ENCODE data around the gene TNXB.
"Not testable (repeated sequence)": the region's sequence is repeated elsewhere in the genome, so short reads cannot be mapped to it uniquely, and the experiment has no call there.

The TNXB gene

GRCh38 chr6:32039321-32040274 lies 69.5 kb downstream of the TNXB start:
- not testable (repeated sequence) for DNase-seq (ENCODE audit: low read depth)

GRCh38 chr6:32038878-32039277 lies 70.3 kb downstream of the TNXB start:
- DNase-seq (ENCODE audit: low read depth), result not testable (repeated sequence)

DNA sequence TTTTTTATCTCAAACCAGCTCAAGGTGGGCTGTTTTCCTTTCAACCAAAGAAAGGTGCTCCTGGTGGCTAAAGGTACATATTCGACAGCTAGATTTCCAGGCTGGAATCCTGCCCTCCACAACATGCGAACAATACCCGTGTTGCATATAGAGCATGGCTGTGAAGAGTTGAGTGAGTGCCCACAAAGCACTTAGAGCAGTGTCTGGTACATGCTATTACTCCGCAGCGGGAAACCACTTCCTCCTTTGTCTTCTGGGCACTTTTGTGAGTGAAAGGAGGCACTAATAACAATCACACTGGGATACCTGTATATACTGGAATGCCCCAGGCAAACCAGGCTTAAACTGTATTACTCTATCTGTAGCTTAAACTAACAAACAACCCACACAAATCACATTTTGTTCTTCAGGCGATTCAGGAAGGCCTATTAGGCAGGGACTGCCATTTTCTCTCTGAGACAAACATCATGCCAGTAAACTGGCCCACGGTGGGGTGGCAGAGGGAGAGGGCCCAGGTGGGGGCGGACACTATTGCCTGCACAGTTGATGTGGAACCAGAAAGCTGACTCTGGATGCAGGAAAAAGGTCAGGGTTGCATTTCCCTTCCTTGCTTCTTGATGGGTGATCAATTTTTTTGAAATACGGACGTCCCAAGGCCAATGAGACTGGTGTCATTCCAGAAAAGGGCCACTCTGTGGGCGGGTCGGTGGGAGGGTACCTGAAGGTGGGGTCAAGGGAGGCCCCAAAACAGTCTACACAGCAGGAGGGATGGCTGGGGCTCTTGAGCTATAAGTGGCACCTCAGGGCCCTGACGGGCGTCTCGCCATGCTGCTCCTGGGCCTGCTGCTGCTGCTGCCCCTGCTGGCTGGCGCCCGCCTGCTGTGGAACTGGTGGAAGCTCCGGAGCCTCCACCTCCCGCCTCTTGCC lies 71.3 kb downstream of the TNXB start, which contains the start of gene CYP21A2:
Gene CYP21A2 (plus strand): TSS at position 818 of the 927 bp plus-strand sequence. CDS start 8 bp downstream, at position 826.
- DNase-seq (ENCODE audit: low read depth), result not testable (repeated sequence)

DNA sequence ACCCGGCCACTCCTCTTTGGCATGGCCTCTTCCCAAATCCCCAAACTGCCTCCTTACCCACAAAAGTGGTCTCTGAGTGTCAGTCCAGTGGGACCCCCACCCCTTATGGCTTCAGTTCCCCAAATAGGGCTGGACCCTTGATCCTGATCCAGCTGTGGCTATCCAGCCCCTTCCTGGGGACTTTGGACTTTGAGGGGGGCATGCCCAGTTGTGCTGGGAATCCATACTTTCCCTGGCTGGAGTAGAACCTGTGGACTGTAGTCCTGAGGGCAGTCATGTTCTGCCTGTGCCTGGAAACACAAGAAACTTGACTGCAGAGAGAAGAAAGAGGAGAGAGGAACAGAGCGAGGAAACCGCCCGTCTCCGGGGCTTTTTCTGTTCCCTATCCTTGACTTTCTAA lies 72.0 kb downstream of the TNXB start:
- DNase-seq (ENCODE audit: low read depth), result not testable (repeated sequence)

GRCh38 chr6:32035283-32036013 lies 73.7 kb downstream of the TNXB start:
- not testable (repeated sequence) for DNase-seq (ENCODE audit: low read depth)

GRCh38 chr6:32029553-32029952 lies 79.6 kb downstream of the TNXB start:
- not testable (repeated sequence) for DNase-seq (ENCODE audit: low read depth)

GRCh38 chr6:32028631-32029030 lies 80.5 kb downstream of the TNXB start:
- not testable (repeated sequence) for DNase-seq (ENCODE audit: low read depth)

DNA sequence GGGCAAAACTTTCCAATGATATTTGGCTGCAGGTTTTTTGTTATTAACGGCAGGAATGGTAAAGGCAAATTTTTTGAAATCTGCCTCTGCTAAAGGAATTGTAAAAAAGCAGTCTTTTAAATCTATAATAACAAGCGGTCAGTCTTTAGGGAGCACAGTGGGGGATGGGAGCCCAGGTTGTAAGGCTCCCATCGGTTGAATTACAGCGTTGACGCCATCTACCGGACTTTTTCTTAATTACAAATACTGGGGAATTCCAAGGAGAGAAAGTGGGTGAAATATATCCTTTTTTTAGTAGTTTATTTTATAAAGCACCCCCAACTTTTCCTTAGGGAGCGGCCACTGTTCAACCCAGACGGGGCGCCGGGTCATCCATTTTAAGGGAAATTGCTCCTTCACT lies 87.0 kb downstream of the TNXB start:
- DNase-seq (ENCODE audit: low read depth), result not testable (repeated sequence)

DNA sequence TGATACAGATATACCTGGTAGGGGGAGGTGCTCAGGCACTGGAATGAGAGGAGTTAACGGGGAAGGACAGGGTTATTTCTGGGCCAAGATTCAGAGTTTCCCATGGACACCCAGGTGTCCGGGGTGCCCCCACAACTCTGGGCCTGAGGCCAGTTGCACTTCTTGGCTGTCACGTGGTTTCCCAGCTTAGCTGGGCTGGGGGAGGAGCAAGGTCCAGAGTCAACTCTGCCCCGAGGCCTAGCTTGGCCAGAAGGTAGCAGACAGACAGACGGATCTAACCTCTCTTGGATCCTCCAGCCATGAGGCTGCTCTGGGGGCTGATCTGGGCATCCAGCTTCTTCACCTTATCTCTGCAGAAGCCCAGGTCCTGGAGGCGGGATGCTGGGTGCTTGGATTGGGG lies 94.6 kb downstream of the TNXB start, which contains the start of gene C4B:
Gene C4B (plus strand): TSS at position 249 of the 400 bp plus-strand sequence. CDS start 51 bp downstream, at position 300.
- DNase-seq (ENCODE audit: low read depth), result not testable (repeated sequence)

- not testable (repeated sequence) for DNase-seq (ENCODE audit: low read depth)
These were observed 95.4 kb downstream of the TNXB start for GRCh38 chr6:32013738-32014137.

DNA sequence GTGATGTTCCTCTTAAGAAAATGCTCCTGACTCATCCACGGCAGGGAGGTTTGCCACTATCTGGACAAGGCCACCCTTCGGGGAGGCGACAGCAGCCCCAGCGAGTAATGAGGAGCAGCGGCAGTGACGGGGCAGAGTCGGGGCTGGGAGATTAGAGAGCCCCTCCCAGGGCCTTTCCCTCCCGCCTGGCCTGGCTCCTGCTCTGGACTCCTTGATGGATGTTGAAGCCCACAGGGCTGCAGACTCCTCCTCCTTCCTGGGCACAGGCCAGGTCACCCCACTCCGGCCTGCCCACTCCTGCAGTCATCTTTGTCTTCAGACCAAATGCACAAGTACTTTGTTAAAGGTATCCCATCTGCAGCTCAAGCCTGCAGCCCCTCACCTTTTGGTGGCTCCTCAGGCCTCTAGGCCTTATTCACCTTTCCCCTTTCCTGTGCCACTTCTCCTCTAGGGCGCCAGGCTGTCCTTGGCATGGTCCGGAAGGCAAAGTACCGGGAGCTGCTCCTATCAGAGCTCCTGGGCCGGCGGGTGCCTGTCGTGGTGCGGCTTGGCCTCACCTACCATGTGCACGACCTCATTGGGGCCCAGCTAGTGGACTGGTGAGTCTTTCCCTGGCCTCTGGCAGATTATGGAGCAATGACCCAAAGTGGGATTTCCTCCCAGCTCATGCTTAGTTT lies 96.1 kb downstream of the TNXB start:
- not testable (repeated sequence) for DNase-seq (ENCODE audit: low read depth)

- not testable (repeated sequence) for DNase-seq (ENCODE audit: low read depth)
These were observed 98.1 kb downstream of the TNXB start for GRCh38 chr6:32010856-32011530.

- not testable (repeated sequence) for DNase-seq (ENCODE audit: low read depth)
These were observed 99.6 kb downstream of the TNXB start for GRCh38 chr6:32009537-32009936.

DNA sequence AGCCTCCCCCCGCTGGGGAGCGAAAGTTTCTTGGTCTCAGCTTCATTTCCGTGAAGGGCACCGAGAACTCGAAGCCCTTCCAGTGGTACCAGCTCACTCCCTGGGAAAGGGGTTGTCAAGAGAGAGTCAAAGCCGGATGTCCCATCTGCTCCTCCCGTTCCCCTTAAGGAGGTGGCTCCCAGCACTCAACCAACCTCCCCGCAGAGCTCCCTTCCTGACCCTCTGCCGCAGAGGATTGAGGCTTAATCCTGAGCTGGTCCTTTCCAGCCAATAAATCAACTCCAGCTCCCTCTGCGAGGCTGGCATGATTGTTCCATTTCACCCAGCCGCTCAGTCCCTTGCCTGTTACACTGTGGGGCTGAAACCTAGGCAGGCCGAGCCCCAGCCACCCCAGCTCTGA lies 100.5 kb downstream of the TNXB start:
- DNase-seq (ENCODE audit: low read depth), result not testable (repeated sequence)

GRCh38 chr6:32008037-32008436 lies 101.1 kb downstream of the TNXB start:
- not testable (repeated sequence) for DNase-seq (ENCODE audit: low read depth)

- not testable (repeated sequence) for DNase-seq (ENCODE audit: low read depth)
These were observed 102.1 kb downstream of the TNXB start for GRCh38 chr6:32007086-32007485.

DNA sequence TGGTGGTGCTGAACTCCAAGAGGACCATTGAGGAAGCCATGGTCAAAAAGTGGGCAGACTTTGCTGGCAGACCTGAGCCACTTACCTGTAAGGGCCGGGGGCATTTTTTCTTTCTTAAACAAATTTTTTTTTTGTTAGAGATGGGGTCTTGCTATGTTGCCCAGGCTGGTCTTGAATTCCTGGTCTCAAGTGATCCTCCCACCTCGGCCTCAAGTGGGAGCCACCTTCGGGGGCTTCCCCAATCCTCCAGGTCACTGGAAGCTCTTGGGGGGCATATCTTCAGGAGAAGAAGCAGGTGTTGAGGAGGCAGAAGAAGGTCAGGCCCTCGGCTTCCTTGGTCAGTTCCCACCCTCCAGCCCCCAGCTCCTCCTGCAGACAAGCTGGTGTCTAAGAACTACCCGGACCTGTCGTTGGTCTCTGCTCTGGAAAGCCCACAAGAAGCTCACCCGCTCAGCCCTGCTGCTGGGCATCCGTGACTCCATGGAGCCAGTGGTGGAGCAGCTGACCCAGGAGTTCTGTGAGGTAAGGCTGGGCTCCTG lies 103.1 kb downstream of the TNXB start:
- not testable (repeated sequence) for DNase-seq (ENCODE audit: low read depth)

- DNase-seq (ENCODE audit: low read depth), result not testable (repeated sequence)
These were observed 103.6 kb downstream of the TNXB start for GRCh38 chr6:32005538-32005880.

GRCh38 chr6:32004864-32005537 lies 104.1 kb downstream of the TNXB start:
- not testable (repeated sequence) for DNase-seq (ENCODE audit: low read depth)

Data from GM04503 (cell line).